ENCODE measurements around the gene POLG2. TPM values are rescaled to one million over a fixed set of nuclear protein-coding genes. Genes with fewer than 3 reads are reported as not detected.

The POLG2 gene
- total and polyA plus RNA-seq, 2 of the 8 experiments (the other 6 are each of a cell fraction or from before 2014, with no cell fraction given), result 9.7 to 34.3 TPM

DNA sequence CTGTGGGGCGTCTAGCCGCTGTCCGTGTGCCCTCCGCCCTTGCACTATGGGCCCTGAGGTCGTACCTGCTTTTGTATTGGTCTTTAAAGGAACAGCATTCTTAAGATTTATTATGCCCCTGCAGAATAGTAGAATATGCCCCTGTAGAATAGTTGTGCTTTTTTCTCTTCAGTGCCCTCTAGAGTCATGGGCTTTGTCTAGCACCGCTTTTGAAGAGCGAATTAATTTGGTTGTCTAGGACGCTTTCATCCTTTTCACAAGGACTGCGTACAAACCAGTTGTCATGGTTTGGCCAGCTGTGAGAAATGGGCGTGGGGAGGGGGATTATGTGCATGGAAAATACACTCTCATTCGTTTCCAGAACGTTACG is 10.5 kb upstream of the POLG2 start:
- Histone ChIP-seq H2BK20ac (ENCODE audit: low read length) (no peak overlapping the region), H2AFZ (ENCODE audit: low read length) (0 out of 2 replicates have a peak overlapping the region, but pooled peaks have one; percentile 37), H2BK15ac (ENCODE audit: low read length) (no peak overlapping the region), H3K4me1 (replicated peaks in 1 of 4; ENCODE audit: control insufficient read depth in 3 of 4, insufficient read depth in 4 of 4, low read length in 3 of 4) (peaks cover 0 to 11% (median 2%) of the 10 kb centered on the region in 4 experiments; a peak in 5 of 7 replicates), H2BK120ac (replicated peaks; ENCODE audit: low read depth, low read length) (no peak overlapping the region), H3K9me3 (ENCODE audit: insufficient read depth in 2 of 2, low read depth in 1 of 2, low read length in 1 of 2) (no peaks in the 10 kb centered on the region), H2BK12ac (ENCODE audit: low read depth, low read length) (0 out of 2 replicates have a peak overlapping the region, but pooled peaks have one; percentile 76), H3K4ac (replicated peaks; ENCODE audit: insufficient read length, low read depth, low read length) (peak overlapping the region; percentile 19), H4K91ac (replicated peaks; ENCODE audit: insufficient read length, low read length) (peak overlapping the region; percentile 84), H3K36me3 (ENCODE audit: control insufficient read depth in 2 of 4, insufficient read depth in 4 of 4, low read length in 3 of 4) (peaks cover 19 to 62% (median 37%) of the 10 kb centered on the region in 4 experiments), H3K4me2 (ENCODE audit: insufficient read depth in 1 of 2, low read depth in 2 of 2, low read length in 2 of 2) (peak overlapping the region; percentile 83 to 85), H4K5ac (ENCODE audit: insufficient read length, low read depth, low read length) (peak overlapping the region; percentile 2), H2AK5ac (ENCODE audit: low read depth, low read length) (no peak overlapping the region), H3K23ac (ENCODE audit: insufficient read length) (no peak overlapping the region), H3K14ac (ENCODE audit: insufficient read length) (no peak overlapping the region), H3K4me3 (ENCODE audit: extremely low read depth in 1 of 4, insufficient read depth in 2 of 4, low read depth in 3 of 4, low read length in 4 of 4) (peak overlapping the region; percentile 95 to 99 (median 98)), H3K79me1 (ENCODE audit: low read depth, low read length) (no peaks in the 10 kb centered on the region; the same call in 1 of the 2 replicates), H4K20me1 (replicated peaks in 1 of 2; ENCODE audit: control insufficient read depth in 1 of 2, insufficient read depth in 2 of 2, low read length in 2 of 2) (peaks cover 10 to 20% of the 10 kb centered on the region in 2 experiments), H3K56ac (replicated peaks; ENCODE audit: insufficient read length, low read depth, low read length) (peak overlapping the region; percentile 99), H3K27me3 (replicated peaks in 1 of 4; ENCODE audit: control insufficient read depth in 3 of 4, extremely low read depth in 1 of 4, insufficient read depth in 3 of 4, low read length in 3 of 4) (no peaks in the 10 kb centered on the region), H3K9ac (replicated peaks in 1 of 4; ENCODE audit: extremely low read depth in 1 of 4, low read depth in 3 of 4, low read length in 3 of 4) (peak overlapping the region; percentile 83 to 100 (median 94)), H3K23me2 (ENCODE audit: low read depth, low read length) (peaks cover 4% of the 10 kb centered on the region; the same call in 1 of the 2 replicates), H4K8ac (ENCODE audit: extremely low read depth, insufficient read depth, low read length) (no peak overlapping the region), H3K18ac (ENCODE audit: extremely low read depth, low read length) (peak overlapping the region; percentile 75), H3K27ac (ENCODE audit: low read depth, low read length) (peak overlapping the region; percentile 92), H2BK5ac (ENCODE audit: low read depth, low read length) (peak overlapping the region; percentile 98), H3K79me2 (ENCODE audit: control insufficient read depth in 1 of 2, insufficient read depth in 2 of 2, low read length in 2 of 2) (peaks cover 31 to 85% of the 10 kb centered on the region in 2 experiments)
- WGBS, 2 experiments (ENCODE audit: extremely low coverage in 1 of 2, insufficient coverage in 1 of 2, insufficient read length in 1 of 2, insufficient replicate concordance in 2 of 2, low coverage in 1 of 2, low lambda C conversion rate in 2 of 2, missing lambda C conversion rate in 1 of 2), result 0% methylated on average over 13 of the region's 13 CpGs; no CpG with 5 or more reads in 1 of the 2 experiments
- DNase-seq (ENCODE audit: low read depth in 1 of 2, low spot score in 2 of 2) (no peak), FAIRE-seq (no peak)
- POLR2A ChIA-PET (ENCODE audit: partially characterized antibody), result interaction anchor here (0.6 to 7.2 kb wide), 20 partner anchors 9 to 429 kb away, joined by 3 to 320 read pairs (median 4); partner anchors contain the start of gene POLG2
- CTCF ChIA-PET (ENCODE audit: partially characterized antibody), result interaction anchor here (0.6 to 3.4 kb wide), 3 partner anchors 15 to 1010 kb away, joined by 3 to 13 read pairs (median 3); no protein-coding TSS in a partner anchor
- TF ChIP-seq, protein P1, sequence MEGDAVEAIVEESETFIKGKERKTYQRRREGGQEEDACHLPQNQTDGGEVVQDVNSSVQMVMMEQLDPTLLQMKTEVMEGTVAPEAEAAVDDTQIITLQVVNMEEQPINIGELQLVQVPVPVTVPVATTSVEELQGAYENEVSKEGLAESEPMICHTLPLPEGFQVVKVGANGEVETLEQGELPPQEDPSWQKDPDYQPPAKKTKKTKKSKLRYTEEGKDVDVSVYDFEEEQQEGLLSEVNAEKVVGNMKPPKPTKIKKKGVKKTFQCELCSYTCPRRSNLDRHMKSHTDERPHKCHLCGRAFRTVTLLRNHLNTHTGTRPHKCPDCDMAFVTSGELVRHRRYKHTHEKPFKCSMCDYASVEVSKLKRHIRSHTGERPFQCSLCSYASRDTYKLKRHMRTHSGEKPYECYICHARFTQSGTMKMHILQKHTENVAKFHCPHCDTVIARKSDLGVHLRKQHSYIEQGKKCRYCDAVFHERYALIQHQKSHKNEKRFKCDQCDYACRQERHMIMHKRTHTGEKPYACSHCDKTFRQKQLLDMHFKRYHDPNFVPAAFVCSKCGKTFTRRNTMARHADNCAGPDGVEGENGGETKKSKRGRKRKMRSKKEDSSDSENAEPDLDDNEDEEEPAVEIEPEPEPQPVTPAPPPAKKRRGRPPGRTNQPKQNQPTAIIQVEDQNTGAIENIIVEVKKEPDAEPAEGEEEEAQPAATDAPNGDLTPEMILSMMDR (IDR thresholded peaks at IDR 0.05; ENCODE audit: control extremely low read depth in 1 of 3, insufficient read depth in 1 of 3, low read depth in 1 of 3, low read length in 3 of 3), result peak in 1 of 3 experiments; percentile 28; a peak in 2 of 4 replicates
- TF ChIP-seq FOSL1 (IDR thresholded peaks at IDR 0.05; ENCODE audit: insufficient read depth, low read depth, low read length) (no peak), BACH1 (IDR thresholded peaks at IDR 0.05; ENCODE audit: low read length) (no peak), USF2 (IDR thresholded peaks at IDR 0.05; ENCODE audit: low read length) (no peak), ZNF274 (IDR thresholded peaks at IDR 0.05; ENCODE audit: borderline replicate concordance, extremely low read depth, low read length) (no peak), CHD1 (IDR thresholded peaks at IDR 0.05; ENCODE audit: low read depth, low read length) (no peak), SP2 (IDR thresholded peaks at IDR 0.05; ENCODE audit: low read length) (no peak), SAP30 (IDR thresholded peaks at IDR 0.05; ENCODE audit: insufficient read depth, insufficient replicate concordance, low read length) (no peak), POLR2AphosphoS5 (IDR thresholded peaks at IDR 0.05; ENCODE audit: low read depth, low read length) (no peak)
